Tibial nerve (tissue), 3 donors: ENCODE measurements around the gene VPS13D.

ENCODE experiments used
- CTCF ChIP-seq, 5 experiments: fragments of 200-600 bp in 3 of 5; fragments of 450-650 bp in 2 of 5; sonication (generic) in 3 of 5; IDR thresholded peaks; one replicate each; pipeline ENCODE4 v1.5.1; 2016 to 2019; ENCODE audit warnings: antibody characterized with exemption in 5 of 5, mild to moderate bottlenecking in 3 of 5, moderate library complexity in 2 of 5
- POLR2A ChIP-seq, 2 donors: fragments of 450-650 bp; IDR thresholded peaks; one replicate each; pipeline ENCODE4 v1.6.1; 2017; ENCODE audit warnings: antibody characterized with exemption in 2 of 2, mild to moderate bottlenecking in 2 of 2, moderate library complexity in 2 of 2

DNA sequence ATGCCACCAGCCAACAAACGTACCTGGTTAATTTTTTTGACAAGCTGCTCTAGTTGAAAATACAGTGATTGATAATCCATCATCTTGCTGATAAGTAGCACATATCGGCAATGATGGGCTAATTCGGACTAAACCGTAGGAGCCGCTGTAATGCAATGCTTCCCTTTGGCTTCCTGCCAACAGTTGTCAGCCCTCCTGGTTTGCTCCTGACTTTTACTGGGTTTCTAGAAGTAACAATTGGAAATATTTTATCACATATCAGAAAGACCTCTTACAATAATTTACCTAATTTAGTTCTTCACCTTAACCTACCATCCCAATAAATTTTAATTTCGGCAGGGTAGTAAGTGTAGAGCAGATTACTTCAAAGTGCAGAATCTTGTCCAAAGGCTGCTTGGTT lies 239.7 kb downstream of the VPS13D start:
- TF ChIP-seq CTCF (IDR thresholded peaks at IDR 0.05), result no peak
- no peak for TF ChIP-seq POLR2A (IDR thresholded peaks at IDR 0.05)
